Activated naive CD4-positive, alpha-beta T cell (primary cell): ENCODE measurements around the gene SRGAP1.

Experiments
- DNase-seq, 4 experiments: peaks; one replicate each; lab custom pipeline; 2025; lab: John Stamatoyannopoulos, UW

The SRGAP1 gene

DNA sequence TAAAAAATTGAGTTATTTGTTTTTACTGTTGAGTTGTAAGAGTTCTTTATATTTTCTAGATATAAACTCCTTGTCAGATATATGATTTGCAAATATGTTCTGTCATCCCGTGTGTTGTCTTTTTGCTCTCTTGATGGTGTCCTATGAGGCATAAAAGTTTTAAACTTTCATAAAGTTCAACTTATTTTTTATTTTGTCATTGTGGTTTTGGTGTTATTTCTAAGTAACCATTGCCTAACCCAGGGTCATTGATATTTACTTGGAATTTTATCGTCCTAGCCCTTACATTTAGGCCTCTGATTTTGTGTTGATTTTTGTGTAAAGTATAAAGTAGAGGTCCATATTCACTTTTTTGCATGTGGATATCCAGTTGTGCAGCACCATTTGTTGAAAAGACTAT, 63.1 kb downstream of the SRGAP1 start:
- DNase-seq: no peak

DNA sequence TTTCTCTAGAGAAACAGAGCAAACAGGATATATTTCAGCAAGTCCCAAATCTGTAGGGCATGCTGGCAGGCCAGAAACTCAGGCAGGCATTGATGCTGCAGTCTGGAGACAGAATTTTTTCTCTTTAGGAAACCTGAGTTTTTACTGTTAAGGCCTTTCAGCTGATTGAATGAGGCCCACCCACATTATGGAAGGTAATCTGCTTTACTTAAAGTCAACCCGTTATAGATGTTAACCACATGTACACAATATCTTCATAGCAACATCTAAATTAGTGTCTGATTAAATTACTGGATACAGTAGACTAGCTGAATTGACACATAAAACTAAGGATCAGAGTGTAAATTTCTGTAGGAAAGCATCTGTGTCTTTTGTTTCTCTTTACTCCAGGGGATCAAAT, 65.2 kb downstream of the SRGAP1 start:
- DNase-seq: no peak

DNA sequence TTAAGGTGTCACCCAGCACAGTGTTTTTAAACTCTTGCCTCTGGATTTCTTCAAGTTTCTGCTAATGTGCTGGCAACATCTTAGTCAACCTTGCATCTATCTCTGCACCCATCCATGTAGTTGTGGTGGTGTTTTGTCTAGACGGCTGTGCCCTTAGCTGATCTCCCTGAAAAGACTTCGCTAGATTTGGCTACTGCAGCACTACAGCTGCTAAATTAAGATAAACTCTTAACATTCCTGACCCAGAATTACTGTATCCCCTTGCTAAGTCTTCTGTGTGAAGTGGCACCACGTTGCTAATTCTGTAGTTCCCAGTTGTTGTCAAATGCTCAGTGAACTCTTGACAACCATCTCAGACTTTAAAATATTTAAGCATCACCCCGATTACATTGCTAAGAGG, 66.8 kb downstream of the SRGAP1 start:
- DNase-seq: no peak

DNA sequence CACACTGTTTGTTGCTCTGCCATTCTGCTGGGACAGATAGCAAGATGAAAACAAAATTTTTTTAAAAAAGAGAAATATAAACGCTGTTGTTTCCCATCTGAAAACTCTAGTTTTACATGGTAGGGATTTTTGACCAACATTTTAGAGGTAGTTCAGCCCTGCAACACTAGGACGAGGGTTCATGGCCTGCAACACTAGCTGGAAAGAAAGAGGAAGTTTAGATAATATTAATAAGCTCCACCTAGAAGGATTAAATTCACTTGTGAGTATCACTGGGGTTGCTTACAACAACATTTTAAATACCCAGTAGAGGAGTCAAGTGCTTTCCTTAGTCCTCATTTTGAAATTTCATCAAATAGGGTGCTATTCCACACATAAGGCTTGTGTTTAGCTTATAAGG, 68.2 kb downstream of the SRGAP1 start:
- no peak for DNase-seq

DNA sequence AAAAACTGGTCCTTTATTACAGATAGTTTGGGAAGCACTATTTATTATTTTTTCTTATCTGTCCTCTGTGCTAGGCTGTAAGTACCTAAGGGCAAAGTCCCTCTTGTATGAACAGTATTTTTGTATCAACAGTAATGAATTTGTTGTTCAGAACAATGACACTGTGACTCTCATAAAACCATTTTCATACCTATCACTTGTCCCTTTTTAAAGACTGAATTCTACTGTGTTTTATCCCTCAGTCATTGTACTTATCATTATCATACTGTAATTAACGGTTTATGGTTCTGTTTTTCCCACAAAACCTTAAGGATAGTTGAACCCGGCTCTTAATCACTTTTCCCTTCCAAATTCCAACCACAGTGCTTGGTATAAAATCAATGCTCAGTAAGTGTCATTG, 69.4 kb downstream of the SRGAP1 start:
- no peak for DNase-seq

DNA sequence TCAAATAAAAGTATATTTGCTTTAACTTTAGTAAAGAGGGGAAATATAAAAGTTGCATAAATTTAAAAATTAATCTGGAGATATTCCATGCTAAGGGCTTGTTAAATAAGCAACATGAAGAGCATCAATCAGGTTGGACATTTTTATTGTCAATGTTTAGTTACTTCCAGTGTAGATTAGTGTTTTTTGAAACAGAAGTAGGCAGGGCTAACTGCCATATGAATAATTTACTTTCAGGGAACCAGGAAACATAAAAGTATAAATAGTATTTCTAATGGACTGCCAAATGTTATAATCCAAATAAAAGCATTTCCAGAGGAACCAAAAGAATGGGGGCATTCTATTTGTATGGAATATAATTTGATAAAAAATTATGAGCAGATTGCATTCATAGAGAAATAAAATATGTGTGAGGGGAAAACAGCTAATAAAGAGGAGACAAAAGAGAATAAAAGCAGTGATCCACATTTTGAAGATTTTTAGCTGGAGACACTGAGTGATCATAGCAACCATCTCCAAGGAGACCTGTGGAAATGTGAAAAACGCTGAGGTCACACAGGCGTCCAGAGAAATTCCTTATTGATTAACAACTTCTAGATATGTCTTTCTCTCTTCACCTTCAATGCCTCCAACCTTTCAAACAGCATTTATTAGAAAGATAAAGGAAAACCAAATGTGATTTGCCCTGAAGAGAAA, 70.8 kb downstream of the SRGAP1 start:
- no peak for DNase-seq

DNA sequence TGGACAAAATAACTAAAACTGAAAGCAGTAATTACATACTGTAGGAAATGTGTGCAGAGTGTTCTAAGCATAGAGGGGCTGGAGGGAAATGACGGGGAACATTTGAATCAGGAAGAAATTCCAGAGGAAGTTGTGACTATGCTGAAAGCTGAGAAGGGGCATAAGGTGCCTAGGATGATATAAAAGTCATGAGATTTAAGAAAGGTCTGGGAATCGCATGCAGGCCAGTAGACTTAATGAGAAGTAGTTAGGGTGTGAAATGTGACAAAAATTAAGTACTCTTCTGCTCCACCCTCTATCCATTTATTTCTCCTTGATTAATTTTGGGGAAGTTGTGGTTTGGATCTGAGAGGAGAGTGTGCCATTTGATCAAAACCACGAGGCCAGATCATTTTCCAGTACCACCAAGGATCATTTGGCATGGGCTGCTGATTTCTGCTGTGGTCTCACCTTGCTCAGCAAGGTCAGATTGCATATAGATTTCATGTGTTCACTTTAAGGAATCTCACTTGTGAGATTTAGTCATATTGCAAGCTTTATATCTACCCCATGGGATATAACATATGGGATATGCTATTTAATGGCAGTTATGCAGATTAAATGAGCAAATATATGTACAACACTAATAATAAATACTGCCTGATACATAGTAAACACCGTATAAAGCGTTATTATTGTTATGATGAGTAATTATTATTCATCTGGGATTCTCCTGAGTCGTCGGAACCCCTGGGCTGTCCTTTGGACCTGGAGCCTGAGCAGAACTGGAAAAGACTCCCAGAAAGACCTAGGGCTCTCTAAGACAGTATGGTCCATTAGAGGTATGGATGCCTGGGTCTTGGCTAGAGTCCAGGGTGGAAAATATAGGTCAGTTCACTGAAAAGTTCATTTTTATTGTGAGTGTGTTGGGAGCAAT, 72.3 kb downstream of the SRGAP1 start:
- DNase-seq: no peak

DNA sequence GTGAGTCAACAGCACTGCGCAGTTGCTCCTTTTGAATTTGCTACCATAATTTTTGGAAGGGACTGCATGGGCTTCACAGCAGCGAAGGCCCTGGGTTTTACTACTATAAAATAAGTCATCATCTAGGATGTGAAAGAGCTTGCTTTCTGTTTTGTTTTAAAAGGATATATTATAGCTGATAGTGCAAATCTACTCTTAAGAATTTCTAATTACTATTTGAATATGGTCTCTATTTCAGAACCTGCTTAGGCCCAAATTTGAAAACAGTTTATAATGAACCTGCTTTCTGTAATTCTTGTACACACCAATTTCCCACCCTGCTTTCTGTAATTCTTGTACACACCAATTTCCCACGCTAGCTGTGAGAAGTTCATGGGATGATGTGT, 73.0 kb downstream of the SRGAP1 start:
- DNase-seq: no peak

DNA sequence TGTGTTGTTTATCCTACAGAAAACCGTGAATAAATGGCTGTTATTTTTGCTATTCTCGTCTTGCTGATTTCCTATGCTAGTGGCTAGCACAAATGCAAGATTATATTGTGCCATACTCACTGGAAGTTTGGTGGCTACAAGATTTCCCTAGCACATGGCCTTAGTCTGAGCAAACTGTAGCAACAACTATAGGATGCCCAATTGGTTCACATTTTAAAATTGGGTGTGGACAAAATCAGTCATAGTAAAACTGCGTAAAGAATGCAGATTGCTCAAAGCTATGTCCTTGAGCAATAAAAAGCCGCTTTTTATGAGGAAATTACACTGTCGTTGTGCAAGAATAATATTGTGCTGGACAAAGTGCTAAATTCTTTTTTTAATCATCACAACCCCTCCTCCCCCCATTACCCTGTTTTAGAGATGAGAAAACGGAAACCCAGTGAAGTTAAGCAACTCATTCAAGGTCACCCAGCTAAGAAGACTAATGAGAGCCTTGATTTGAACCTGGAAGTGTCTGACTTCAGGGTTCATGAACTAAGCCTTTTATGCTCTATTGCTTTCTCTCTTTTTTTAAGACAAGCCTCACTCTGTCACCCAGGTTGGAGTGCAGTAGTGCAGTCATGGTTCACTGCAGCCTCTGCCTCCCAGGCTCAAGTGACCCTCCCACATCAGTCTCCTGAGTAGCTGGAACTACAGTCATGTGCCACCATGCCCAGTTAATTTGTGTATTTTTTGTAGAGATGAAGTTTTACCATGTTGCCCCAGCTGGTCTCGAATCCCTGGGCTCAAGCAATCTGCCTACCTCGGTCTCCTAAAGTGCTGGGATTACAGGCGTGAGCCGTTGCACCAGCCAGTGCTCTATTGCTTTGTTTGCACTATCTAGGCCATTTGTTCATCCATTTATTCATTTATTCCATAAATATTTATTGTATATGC, 73.6 kb downstream of the SRGAP1 start:
- no peak for DNase-seq

DNA sequence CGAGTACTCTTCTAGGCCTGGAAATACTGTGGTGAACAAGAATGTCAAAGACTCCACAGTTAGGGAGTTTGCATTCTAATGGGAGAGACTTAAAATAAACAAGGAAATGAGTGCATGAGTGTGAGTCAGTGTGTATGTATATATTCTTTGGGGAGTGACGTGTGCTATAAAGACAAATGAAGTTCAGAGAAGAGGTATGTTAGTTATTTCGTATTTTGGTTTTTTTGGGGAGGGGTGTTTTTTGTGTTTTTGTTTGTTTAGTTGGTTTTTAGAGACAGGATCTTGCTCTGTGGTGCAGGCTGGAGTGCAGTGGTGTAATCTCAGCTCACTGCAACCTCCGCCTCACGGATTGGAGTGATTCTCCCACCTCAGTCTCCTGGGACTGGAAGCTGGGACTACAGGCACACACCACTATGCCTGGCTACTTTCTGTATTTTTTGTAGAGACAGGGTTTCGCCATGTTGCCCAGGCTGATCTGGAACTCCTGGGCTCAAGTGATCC, 74.3 kb downstream of the SRGAP1 start:
- no peak for DNase-seq

DNA sequence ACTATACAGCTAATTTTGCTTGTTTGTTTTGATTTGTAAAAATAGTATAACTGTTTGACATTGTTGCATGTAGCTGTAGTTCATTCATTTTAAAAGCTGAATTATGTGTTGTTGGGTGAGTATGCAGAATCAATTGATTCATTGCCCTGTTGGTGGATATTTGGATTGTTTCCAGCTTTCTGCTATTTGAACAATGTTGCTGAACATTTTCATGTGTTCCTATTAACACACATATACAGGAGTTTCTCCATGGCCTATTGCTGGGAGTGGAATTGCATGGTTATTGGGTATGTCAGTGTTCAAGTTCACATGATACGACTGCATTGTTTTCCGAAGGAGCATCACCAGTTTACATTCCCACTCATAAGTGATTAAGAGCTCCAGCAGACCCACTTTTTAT, 75.3 kb downstream of the SRGAP1 start:
- no peak for DNase-seq

DNA sequence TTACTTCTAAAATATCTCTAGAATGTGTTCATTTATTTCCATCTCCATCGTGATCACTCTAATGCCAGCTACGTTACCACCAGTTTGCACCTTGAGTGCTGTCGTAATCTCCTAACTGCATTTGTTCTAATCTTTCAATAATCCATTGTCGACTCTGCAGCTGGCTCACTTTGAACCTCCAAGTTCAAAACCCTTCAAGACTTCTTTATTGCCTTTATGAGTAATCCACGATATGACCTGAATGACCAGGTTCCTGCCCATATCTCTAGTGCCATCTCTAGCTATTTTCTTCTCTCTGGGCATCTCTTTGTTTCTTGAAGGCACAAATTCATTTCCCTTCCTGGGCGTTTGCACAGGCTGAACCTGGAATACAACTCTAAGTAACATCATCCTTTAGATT, 76.7 kb downstream of the SRGAP1 start:
- DNase-seq: no peak

DNA sequence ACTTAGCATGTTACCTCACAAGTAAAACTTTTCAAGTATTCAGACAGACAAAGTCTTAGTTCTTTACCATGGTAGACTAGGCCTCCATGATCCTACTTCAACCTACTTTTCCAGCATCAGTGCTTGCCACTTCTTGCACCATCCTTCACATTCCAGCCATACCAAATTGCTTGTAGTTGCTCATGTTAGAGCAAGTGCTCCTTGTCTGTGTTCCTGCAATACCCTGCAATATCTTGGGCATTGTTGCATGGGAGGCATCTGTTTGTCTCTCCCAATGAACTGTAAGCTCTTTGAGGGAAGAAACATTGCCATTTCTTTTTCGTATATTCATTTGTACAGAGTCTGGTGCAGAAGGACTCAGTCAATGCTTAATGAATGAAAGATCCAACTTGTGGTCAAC, 78.0 kb downstream of the SRGAP1 start:
- DNase-seq: no peak

DNA sequence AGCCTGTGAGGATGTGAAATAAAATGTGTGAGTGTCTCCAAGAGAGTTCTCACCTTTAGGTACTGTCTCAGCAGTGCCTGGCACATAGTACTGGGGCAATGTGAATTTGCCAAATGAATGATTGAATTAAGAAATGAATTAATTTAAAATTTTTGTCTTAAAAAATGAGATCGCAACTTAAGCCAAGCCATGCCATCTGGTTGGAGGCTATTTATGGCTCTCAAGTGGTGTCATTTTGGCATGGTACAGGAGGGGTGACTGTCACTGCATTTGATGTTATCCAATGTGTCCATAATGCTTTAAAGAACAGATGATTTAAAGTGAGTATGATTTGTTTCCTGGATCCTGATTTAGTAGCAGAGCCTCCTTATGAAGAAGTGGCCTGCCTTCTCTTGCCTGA, 80.3 kb downstream of the SRGAP1 start:
- no peak for DNase-seq

DNA sequence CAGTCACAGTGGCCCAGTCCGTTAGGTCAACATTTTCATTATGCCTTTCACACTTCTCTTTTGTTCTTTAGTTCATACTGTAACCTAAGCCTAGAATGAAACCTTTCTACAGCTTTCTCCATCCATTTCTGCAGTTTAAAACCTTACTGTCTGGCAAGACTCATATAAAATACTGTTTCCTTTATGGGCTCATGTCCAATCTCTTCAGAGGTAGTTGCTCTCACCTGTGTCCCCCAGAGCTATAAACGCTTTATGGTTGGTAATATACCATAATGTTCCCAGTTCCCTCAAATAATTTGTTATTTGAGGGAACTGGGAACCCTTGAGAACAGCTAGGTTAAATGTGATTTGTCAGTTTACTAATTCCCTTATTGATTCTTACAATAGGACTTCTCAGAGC, 83.0 kb downstream of the SRGAP1 start:
- no peak for DNase-seq

DNA sequence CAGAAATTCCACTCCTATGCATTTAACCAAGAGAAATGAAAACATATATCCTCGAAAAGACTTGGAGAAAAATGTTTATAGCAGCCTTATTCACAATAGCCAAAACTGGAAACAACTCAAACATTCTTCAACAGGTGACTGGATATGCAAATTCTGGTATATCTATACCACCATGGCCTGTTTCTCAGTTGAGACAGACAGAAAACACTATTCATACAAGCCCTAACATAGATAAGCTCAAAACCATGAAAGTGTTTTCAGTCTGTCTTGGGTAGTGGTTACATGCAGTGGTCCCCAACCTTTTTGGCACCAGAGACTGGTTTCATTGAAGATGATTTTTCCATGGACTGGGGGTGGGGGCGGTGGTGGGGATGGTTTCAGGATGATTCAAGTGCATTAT, 83.8 kb downstream of the SRGAP1 start:
- no peak for DNase-seq

DNA sequence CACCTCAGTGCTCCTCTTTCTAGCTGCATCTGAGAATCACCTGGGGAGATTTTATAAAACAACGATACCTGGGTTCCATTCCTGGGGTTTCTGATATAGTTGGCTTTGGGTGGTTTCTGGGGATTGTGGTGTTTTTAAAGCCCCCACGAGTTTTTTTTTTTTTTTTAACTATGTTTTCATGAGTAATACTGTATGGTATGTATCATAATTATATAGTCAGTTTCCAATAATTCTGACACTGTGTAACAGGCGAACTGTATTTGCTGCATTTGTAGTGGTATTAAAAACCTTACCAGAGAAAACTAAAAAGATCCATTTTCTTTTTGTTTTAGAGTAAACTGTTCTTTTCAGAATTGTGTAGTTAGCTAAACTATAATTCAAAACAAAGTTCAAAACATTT, 84.9 kb downstream of the SRGAP1 start:
- DNase-seq: no peak

DNA sequence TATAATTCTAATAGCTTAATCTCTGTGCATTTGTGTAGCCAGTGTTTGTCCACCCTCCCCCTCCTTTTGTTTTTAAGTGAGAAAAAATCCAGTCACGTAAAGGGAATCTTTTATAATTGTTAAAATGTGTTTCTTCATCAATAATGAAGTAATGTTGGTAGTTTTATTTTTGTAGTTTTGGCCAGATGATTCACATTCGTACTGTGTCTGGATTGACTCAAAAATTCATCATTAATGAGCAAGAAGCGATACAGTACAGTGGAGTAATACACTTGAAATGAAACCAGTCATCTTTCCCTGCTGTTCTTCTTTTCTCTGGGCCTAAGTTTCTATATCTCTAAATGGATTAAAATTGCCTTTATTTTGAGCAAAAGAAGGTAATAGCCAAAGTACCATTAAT, 86.5 kb downstream of the SRGAP1 start:
- DNase-seq: no peak

DNA sequence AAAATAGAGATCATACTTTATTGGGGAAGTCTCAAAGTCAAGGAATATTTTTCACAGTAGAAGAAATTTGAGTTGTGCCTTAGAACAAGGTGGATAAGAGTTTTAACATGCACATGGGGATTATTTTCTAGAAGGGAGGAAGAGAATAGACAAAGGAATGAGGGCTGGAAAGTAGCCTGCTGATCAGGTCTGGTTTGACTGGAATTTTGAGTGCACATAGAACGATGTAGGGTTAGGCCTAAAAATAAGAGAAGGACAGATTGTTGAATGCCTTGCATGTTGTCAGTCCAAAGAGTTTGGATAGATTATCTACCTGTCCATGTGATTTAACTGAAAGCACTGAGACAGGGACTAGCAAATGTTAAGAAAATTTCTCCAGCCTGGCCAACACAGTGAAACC, 87.2 kb downstream of the SRGAP1 start:
- no peak for DNase-seq

DNA sequence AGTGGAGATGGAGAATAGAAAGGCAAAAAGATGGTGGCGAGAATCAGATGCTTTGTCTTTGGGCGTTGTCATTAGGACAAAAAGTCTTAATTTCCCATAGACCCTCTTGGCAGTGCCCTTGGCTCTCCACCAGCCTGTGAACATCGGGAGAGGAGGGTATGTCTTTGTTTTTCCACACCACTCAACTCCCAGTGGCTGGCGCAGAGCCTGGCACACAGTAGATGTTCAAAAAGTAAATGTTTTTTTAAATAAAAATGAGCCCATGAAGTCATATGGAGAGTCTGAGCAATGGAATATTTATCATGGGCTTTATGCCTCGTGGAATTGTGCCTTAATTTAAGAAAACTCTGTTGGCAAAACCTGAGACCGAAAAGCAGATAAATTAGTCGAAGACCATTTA, 90.4 kb downstream of the SRGAP1 start:
- no peak for DNase-seq

DNA sequence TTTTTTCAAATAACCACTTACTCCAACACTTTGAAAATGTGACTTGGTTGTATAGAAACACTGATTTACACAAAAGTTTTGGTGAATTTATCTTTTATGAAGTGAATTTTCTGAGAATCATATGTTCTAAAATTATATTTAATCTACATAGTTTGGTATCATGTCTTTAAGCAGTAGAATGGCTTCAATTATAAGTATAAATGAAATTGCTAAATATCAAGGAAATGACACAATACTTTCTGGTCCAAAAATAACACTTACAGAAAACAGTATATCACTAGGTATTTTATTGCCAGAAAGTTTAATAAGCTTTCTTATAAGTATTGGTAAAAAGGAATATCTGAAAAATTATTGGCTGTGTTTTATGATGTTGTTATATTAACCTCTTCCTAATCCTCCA, 90.9 kb downstream of the SRGAP1 start:
- DNase-seq: no peak
